Measurements from ENCODE around the gene ITGA4.

The ITGA4 gene

GRCh38 chr2:181459621-181460021 lies 2.4 kb downstream of the ITGA4 start:
- no peak for DNase-seq

GRCh38 chr2:181461056-181461997 lies 4.1 kb downstream of the ITGA4 start:
- DNase-seq: no peak

- no peak for DNase-seq
Measured at GRCh38 chr2:181462033-181462432, 4.8 kb downstream of the ITGA4 start.

- DNase-seq: no peak
Measured at GRCh38 chr2:181463588-181463987, 6.4 kb downstream of the ITGA4 start.

- no peak for DNase-seq
Measured at GRCh38 chr2:181464966-181465365, 7.8 kb downstream of the ITGA4 start.

GRCh38 chr2:181465676-181466375 lies 8.6 kb downstream of the ITGA4 start:
- no peak for DNase-seq

- peak; percentile 19 to 25 for DNase-seq
Measured at GRCh38 chr2:181466661-181467576, 9.7 kb downstream of the ITGA4 start.

GRCh38 chr2:181467966-181468707 lies 11.0 kb downstream of the ITGA4 start:
- DNase-seq: no peak

GRCh38 chr2:181468811-181469210 lies 11.6 kb downstream of the ITGA4 start:
- DNase-seq: no peak

GRCh38 chr2:181471226-181471625 lies 14.0 kb downstream of the ITGA4 start:
- DNase-seq: no peak

GRCh38 chr2:181471783-181472182 lies 14.6 kb downstream of the ITGA4 start:
- DNase-seq: no peak

GRCh38 chr2:181472990-181473389 lies 15.8 kb downstream of the ITGA4 start:
- no peak for DNase-seq

GRCh38 chr2:181474222-181474881 lies 17.2 kb downstream of the ITGA4 start:
- DNase-seq: no peak

- DNase-seq: no peak
Measured at GRCh38 chr2:181483211-181483610, 26.0 kb downstream of the ITGA4 start.

GRCh38 chr2:181483876-181484275 lies 26.7 kb downstream of the ITGA4 start:
- DNase-seq: no peak

GRCh38 chr2:181484851-181485637 lies 27.9 kb downstream of the ITGA4 start:
- DNase-seq: no peak

- no peak for DNase-seq
Measured at GRCh38 chr2:181485638-181485946, 28.4 kb downstream of the ITGA4 start.

- DNase-seq: no peak
Measured at GRCh38 chr2:181499231-181499630, 42.0 kb downstream of the ITGA4 start.

GRCh38 chr2:181500201-181500600 lies 43.0 kb downstream of the ITGA4 start:
- no peak for DNase-seq

GRCh38 chr2:181515719-181516118 lies 58.5 kb downstream of the ITGA4 start:
- DNase-seq: no peak

- DNase-seq: no peak
Measured at GRCh38 chr2:181516992-181517391, 59.8 kb downstream of the ITGA4 start.

Data from hippocampal formation (tissue), 2 donors.